Measurements from ENCODE around the gene EMX1.
A peak's percentile ranks its signal among the peaks of the same experiment; 100 is the strongest.

Gene EMX1

GRCh38 chr2:72926368-72926767, 9.0 kb downstream of the EMX1 start:
- no peak for DNase-seq

GRCh38 chr2:72926811-72927465, 9.6 kb downstream of the EMX1 start:
- DNase-seq: no peak

- DNase-seq: no peak
Measured at GRCh38 chr2:72927619-72928550, 10.6 kb downstream of the EMX1 start.

- no peak for DNase-seq
Measured at GRCh38 chr2:72929010-72929409, 11.7 kb downstream of the EMX1 start.

GRCh38 chr2:72931280-72931910, 14.1 kb downstream of the EMX1 start:
- DNase-seq: peak; percentile 47

- DNase-seq: no peak
Measured at GRCh38 chr2:72932045-72932740, 14.9 kb downstream of the EMX1 start.

- no peak for DNase-seq
Measured at GRCh38 chr2:72932805-72933204, 15.5 kb downstream of the EMX1 start.

- no peak for DNase-seq
Measured at GRCh38 chr2:72933207-72933606, 15.9 kb downstream of the EMX1 start.

- DNase-seq: no peak
Measured at GRCh38 chr2:72933646-72934151, 16.4 kb downstream of the EMX1 start.

- DNase-seq: peak; percentile 18
Measured at GRCh38 chr2:72934683-72935610, 17.6 kb downstream of the EMX1 start.

- no peak for DNase-seq
Measured at GRCh38 chr2:72935611-72935957, 18.3 kb downstream of the EMX1 start.

GRCh38 chr2:72936660-72937355, 19.5 kb downstream of the EMX1 start:
- DNase-seq: no peak

GRCh38 chr2:72937356-72937669, 20.0 kb downstream of the EMX1 start:
- DNase-seq: no peak

GRCh38 chr2:72938455-72938854, 21.1 kb downstream of the EMX1 start:
- DNase-seq: no peak

GRCh38 chr2:72940361-72940760, 23.0 kb downstream of the EMX1 start:
- DNase-seq: no peak

GRCh38 chr2:72940786-72941185, 23.5 kb downstream of the EMX1 start:
- no peak for DNase-seq

- no peak for DNase-seq
Measured at GRCh38 chr2:72942293-72942692, 25.0 kb downstream of the EMX1 start.

GRCh38 chr2:72942881-72943418, 25.6 kb downstream of the EMX1 start:
- DNase-seq: no peak

- DNase-seq: no peak
Measured at GRCh38 chr2:72943540-72944395, 26.4 kb downstream of the EMX1 start.

- DNase-seq: no peak
Measured at GRCh38 chr2:72944804-72945449, 27.6 kb downstream of the EMX1 start.

Measured in inflammatory macrophage treated with lipopolysaccharide for 4 hours (primary cell).